ENCODE measurements around the gene FBXL5.

DNA sequence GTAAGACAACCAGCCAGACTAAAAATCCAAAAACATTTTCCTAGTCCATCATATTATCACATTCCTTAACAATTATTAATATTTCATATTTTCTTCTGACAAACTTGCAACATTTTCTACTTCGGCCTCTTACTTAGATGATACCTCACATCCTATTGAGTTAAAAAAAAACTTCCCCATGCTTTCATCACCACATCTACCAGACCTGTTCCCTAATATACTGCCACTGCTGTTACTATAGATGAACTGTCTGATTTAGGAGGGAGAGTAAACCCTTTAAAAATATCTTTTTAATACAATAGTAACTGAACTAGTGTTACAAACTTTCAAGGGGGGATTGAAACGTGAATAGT is 28.0 kb upstream of the FBXL5 start:
- TF ChIP-seq GABPB1 (CRISPR knock-in tag; IDR thresholded peaks at IDR 0.05) (no peak), ZNF335 (CRISPR knock-in tag; IDR thresholded peaks at IDR 0.05) (no peak), ZNF232 (CRISPR knock-in tag; IDR thresholded peaks at IDR 0.05; ENCODE audit: borderline replicate concordance) (no peak), ZNF10 (CRISPR knock-in tag; IDR thresholded peaks at IDR 0.05; ENCODE audit: borderline replicate concordance, low read depth) (no peak), TCF7 (IDR thresholded peaks at IDR 0.05; ENCODE audit: low read depth) (no peak), TCF12 (IDR thresholded peaks at IDR 0.05) (no peak), TCF12 (CRISPR knock-in tag; IDR thresholded peaks at IDR 0.05) (no peak), POLR2AphosphoS5 (IDR thresholded peaks at IDR 0.05; ENCODE audit: low read depth, low read length) (no peak), JUNB (CRISPR knock-in tag; IDR thresholded peaks at IDR 0.05; ENCODE audit: borderline replicate concordance) (no peak), SP1 (IDR thresholded peaks at IDR 0.05) (no peak), SP1 (CRISPR knock-in tag; IDR thresholded peaks at IDR 0.05) (no peak)
- TF ChIP-seq, protein P1, sequence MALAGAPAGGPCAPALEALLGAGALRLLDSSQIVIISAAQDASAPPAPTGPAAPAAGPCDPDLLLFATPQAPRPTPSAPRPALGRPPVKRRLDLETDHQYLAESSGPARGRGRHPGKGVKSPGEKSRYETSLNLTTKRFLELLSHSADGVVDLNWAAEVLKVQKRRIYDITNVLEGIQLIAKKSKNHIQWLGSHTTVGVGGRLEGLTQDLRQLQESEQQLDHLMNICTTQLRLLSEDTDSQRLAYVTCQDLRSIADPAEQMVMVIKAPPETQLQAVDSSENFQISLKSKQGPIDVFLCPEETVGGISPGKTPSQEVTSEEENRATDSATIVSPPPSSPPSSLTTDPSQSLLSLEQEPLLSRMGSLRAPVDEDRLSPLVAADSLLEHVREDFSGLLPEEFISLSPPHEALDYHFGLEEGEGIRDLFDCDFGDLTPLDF (CRISPR knock-in tag; IDR thresholded peaks at IDR 0.05), result no peak
- TF ChIP-seq, protein P2, sequence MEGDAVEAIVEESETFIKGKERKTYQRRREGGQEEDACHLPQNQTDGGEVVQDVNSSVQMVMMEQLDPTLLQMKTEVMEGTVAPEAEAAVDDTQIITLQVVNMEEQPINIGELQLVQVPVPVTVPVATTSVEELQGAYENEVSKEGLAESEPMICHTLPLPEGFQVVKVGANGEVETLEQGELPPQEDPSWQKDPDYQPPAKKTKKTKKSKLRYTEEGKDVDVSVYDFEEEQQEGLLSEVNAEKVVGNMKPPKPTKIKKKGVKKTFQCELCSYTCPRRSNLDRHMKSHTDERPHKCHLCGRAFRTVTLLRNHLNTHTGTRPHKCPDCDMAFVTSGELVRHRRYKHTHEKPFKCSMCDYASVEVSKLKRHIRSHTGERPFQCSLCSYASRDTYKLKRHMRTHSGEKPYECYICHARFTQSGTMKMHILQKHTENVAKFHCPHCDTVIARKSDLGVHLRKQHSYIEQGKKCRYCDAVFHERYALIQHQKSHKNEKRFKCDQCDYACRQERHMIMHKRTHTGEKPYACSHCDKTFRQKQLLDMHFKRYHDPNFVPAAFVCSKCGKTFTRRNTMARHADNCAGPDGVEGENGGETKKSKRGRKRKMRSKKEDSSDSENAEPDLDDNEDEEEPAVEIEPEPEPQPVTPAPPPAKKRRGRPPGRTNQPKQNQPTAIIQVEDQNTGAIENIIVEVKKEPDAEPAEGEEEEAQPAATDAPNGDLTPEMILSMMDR (CRISPR knock-in tag; IDR thresholded peaks at IDR 0.05), result no peak
- TF ChIP-seq, protein P3, sequence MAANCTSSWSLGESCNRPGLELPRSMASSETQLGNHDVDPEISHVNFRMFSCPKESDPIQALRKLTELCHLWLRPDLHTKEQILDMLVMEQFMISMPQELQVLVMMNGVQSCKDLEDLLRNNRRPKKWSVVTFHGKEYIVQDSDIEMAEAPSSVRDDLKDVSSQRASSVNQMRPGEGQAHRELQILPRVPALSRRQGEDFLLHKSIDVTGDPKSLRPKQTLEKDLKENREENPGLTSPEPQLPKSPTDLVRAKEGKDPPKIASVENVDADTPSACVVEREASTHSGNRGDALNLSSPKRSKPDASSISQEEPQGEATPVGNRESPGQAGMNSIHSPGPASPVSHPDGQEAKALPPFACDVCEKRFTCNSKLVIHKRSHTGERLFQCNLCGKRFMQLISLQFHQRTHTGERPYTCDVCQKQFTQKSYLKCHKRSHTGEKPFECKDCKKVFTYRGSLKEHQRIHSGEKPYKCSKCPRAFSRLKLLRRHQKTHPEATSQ (CRISPR knock-in tag; IDR thresholded peaks at IDR 0.05; ENCODE audit: borderline replicate concordance), result no peak
